ENCODE results near the gene SUN1. TPM values are rescaled to one million over a fixed set of nuclear protein-coding genes. Genes with fewer than 3 reads are reported as not detected.

The SUN1 gene
- total and polyA plus RNA-seq, 9 of the 15 experiments (the other 6 are each of a cell fraction or from before 2014, with no cell fraction given): 36.8 to 132 (median 62.3) TPM

DNA sequence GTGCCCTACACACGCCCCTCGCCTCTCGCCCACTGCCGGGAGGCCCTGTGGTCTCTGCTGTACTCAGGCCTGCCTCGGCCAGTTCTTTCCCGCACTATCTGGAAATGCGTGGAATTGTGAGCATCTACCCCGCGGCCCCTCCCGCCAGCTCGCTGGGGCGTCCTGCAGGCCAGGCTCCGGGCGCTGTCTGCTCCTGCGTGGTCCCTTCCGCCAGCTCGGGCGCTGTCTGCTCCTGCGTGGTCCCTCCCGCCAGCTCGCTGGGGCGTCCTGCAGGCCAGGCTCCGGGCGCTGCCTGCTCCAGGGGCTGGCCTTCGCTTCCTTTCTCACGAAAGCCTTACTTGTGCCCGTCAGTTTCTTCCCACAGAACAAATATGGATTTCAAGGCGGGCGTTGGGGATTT, 59.0 kb downstream of the SUN1 start:
- Histone ChIP-seq H3K4me1 (replicated peaks in 1 of 2; ENCODE audit: control insufficient read depth in 2 of 2, insufficient read depth in 2 of 2, low read length in 2 of 2) (peaks cover 0 to 29% of the 10 kb centered on the region in 2 experiments; a peak in 1 of 5 replicates), H3K27me3 (ENCODE audit: control insufficient read depth in 2 of 2, insufficient read depth in 2 of 2, low read length in 2 of 2) (no peaks in the 10 kb centered on the region), H3K9ac (ENCODE audit: insufficient read depth in 1 of 2, low read depth in 2 of 2, low read length in 2 of 2) (no peak overlapping the region), H3K36me3 (ENCODE audit: control insufficient read depth, insufficient read depth, low read length) (peaks cover 93% of the 10 kb centered on the region; the same call in 2 of the 3 replicates), H2AFZ (ENCODE audit: low read depth, low read length) (no peak overlapping the region), H4K20me1 (replicated peaks; ENCODE audit: control insufficient read depth, insufficient read depth, low read length) (no peaks in the 10 kb centered on the region; the same call in 1 of the 2 replicates), H3K79me2 (ENCODE audit: control insufficient read depth, insufficient read depth, low read length) (peaks cover 31% of the 10 kb centered on the region), H3K4me3 (no peak overlapping the region), H3K9me1 (ENCODE audit: control insufficient read depth, insufficient read depth, low read length) (no peaks in the 10 kb centered on the region), H3K9me3 (replicated peaks; ENCODE audit: control insufficient read depth, insufficient read depth, low read depth, low read length) (no peaks in the 10 kb centered on the region), H3K4me2 (ENCODE audit: insufficient read depth, low read length) (no peak overlapping the region), H3K27ac (ENCODE audit: extremely low read depth, low read depth, low read length) (no peak overlapping the region)
- in situ Hi-C loops (cut with MboI): no loop called here
- TF ChIP-seq POLR2G (IDR thresholded peaks at IDR 0.05; ENCODE audit: low read depth, low read length): 0 out of 2 replicates have a peak, but pooled peaks have one; percentile 17
- TF ChIP-seq ZNF445 (CRISPR knock-in tag; IDR thresholded peaks at IDR 0.05; ENCODE audit: low read depth): no peak
- no TSS peak for BruUV-seq (replicated peaks)
- DNase-seq (ENCODE audit: extremely low read depth in 1 of 4, low spot score in 3 of 4) (no peak), ATAC-seq (no peak), FAIRE-seq (no peak)
- POLR2A ChIA-PET: interaction anchor here (0.5 to 1.6 kb wide), 3 partner anchors 8 to 229 kb away, joined by 3 to 8 read pairs (median 3); no protein-coding TSS in a partner anchor
- WGBS (ENCODE audit: insufficient coverage, low coverage, missing lambda C conversion rate): over 99% methylated on average over 21 of the region's 29 CpGs
- intact Hi-C loops (cut with micrococcal nuclease): no loop called here
- CTCF ChIA-PET (ENCODE audit: low intra/inter-chr PET ratio): no interaction called here

DNA sequence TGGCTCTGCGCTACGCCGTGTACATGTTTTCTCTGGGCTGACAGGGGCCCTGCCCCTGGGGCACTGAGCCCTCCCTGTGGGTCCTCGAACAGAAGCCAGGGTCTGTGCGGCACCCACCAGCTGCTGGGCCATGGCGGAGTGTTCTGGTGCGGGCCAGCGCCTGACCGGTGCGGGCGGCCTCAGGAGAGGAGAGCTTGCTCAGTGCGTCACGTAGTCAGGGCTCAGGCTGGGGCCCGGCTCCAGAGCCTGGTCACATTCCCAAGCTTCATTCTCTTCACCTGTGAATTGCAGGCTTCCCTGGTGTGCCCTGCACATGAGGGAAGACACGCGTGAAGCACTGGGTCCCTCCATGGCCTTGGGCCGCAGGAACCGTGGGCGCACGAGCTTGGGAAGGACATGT, 59.5 kb downstream of the SUN1 start:
- Histone ChIP-seq H3K4me2 (ENCODE audit: insufficient read depth, low read length) (no peak overlapping the region), H3K9me3 (replicated peaks; ENCODE audit: control insufficient read depth, insufficient read depth, low read depth, low read length) (no peaks in the 10 kb centered on the region), H3K27ac (ENCODE audit: extremely low read depth, low read depth, low read length) (no peak overlapping the region), H3K79me2 (ENCODE audit: control insufficient read depth, insufficient read depth, low read length) (peaks cover 26% of the 10 kb centered on the region), H4K20me1 (replicated peaks; ENCODE audit: control insufficient read depth, insufficient read depth, low read length) (no peaks in the 10 kb centered on the region; the same call in 1 of the 2 replicates), H3K4me1 (replicated peaks in 1 of 2; ENCODE audit: control insufficient read depth in 2 of 2, insufficient read depth in 2 of 2, low read length in 2 of 2) (peaks cover 0 to 28% of the 10 kb centered on the region in 2 experiments; a peak in 1 of 5 replicates), H3K9ac (ENCODE audit: insufficient read depth in 1 of 2, low read depth in 2 of 2, low read length in 2 of 2) (no peak overlapping the region), H3K27me3 (ENCODE audit: control insufficient read depth in 2 of 2, insufficient read depth in 2 of 2, low read length in 2 of 2) (no peaks in the 10 kb centered on the region), H3K36me3 (ENCODE audit: control insufficient read depth, insufficient read depth, low read length) (peaks cover 93% of the 10 kb centered on the region; the same call in 2 of the 3 replicates), H3K4me3 (no peak overlapping the region), H3K9me1 (ENCODE audit: control insufficient read depth, insufficient read depth, low read length) (no peaks in the 10 kb centered on the region), H2AFZ (ENCODE audit: low read depth, low read length) (no peak overlapping the region)
- no peak for TF ChIP-seq PHB (CRISPR knock-in tag; IDR thresholded peaks at IDR 0.05)
- 0 out of 2 replicates have a peak, but pooled peaks have one; percentile 37 for TF ChIP-seq POLR2G (IDR thresholded peaks at IDR 0.05; ENCODE audit: low read depth, low read length)
- CTCF ChIA-PET (ENCODE audit: low intra/inter-chr PET ratio): no interaction called here
- ATAC-seq (no peak), FAIRE-seq (no peak), DNase-seq (ENCODE audit: extremely low read depth in 1 of 4, low spot score in 3 of 4) (no peak)
- in situ Hi-C loops (cut with MboI) (no loop called here), intact Hi-C loops (cut with micrococcal nuclease) (no loop called here)
- no TSS peak for BruUV-seq (replicated peaks)
- 100% methylated on average over 15 of the region's 20 CpGs for WGBS (ENCODE audit: insufficient coverage, low coverage, missing lambda C conversion rate)
- POLR2A ChIA-PET: interaction anchor here (0.5 to 1.6 kb wide), 4 partner anchors 9 to 229 kb away, joined by 3 to 8 read pairs (median 3); no protein-coding TSS in a partner anchor
